HUES48 (cell line): ENCODE measurements around the gene ODAM.
"Not testable (repeated sequence)": the region's sequence is repeated elsewhere in the genome, so short reads cannot be mapped to it uniquely, and the experiment has no call there.

Experiments
- H3K27ac ChIP-seq: one replicate; pipeline ENCODE4 v1.7.0; 2013; ENCODE audit warnings: low read depth, low read length, inconsistent platforms
- H3K27me3 ChIP-seq: 2 replicates; pipeline ENCODE4 v1.6.1; 2013; ENCODE audit warnings: mild to moderate bottlenecking, low read length; ENCODE audit not compliant: control insufficient read depth, insufficient read depth
- H3K36me3 ChIP-seq: 2 replicates; pipeline ENCODE4 v1.6.1; 2013; ENCODE audit warnings: low read length; ENCODE audit not compliant: control insufficient read depth, insufficient read depth
- H3K4me1 ChIP-seq: 2 replicates; pipeline ENCODE4 v1.6.1; 2013; ENCODE audit warnings: mild to moderate bottlenecking, low read length; ENCODE audit not compliant: control insufficient read depth, insufficient read depth
- H3K4me3 ChIP-seq: 2 replicates; pipeline ENCODE4 v1.5.1; 2013; ENCODE audit warnings: mild to moderate bottlenecking, low read depth, low read length
- H3K9ac ChIP-seq: 2 replicates; pipeline ENCODE4 v1.6.1; 2013; ENCODE audit warnings: mild to moderate bottlenecking, low read depth, low read length, moderate library complexity
- H3K9me3 ChIP-seq: 2 replicates; pipeline ENCODE4 v1.6.1; 2013; ENCODE audit warnings: low read length; ENCODE audit not compliant: control insufficient read depth, insufficient read depth

Gene ODAM

DNA sequence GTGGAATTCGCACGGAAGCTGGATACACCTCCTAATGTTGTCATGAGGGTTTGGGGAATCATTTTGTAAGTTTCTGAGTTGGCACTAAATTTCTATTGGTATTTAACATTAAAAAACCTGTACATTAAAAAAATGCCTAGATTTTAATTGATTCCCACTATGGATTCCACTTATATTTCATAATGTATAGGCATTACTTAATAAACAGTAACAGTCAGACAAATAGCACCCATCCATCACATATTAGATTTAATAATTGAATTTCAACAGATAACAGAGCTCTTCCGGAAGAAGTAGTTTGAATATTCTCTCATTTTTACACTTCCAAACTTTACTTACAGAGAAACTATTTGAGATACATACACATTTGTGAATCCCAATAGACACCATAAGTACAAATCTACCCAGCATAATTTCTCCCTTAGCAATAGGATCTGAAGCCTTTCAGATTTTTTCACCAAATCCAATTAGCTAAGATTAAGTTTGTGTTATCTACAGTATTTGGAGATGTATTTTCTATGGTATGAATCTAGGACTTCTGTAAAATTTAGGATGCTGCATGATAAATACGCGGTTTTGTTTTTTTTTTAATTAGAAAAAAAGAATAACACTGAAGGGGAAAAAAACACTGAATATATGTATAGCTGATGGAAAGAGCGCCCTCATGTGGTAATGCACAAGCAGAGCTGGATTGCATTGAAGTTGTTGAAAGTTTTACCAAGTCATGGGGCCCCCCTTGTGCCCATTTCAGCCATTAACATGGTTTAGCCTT, 12.2 kb upstream of the ODAM start:
- Histone ChIP-seq H3K27ac (no peak overlapping the region), H3K36me3 (no peaks in the 10 kb centered on the region), H3K4me1 (no peaks in the 10 kb centered on the region), H3K4me3 (no peak overlapping the region), H3K9ac (no peak overlapping the region), H3K27me3 (no peaks in the 10 kb centered on the region), H3K9me3 (no peaks in the 10 kb centered on the region)

DNA sequence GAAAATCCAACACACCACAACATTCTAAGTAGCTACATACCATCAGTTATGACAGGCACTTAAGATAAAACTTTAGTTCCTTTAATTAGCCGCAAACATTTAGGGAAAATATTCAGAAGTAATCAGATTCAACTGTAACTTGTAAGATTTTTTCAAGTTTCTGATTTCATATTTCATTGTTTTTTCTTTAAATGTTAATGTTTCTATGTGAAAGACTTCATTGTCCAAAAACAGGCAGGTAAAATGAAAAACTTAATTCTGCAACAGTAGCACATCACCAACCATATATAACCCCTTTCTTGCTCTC, 11.6 kb upstream of the ODAM start:
- Histone ChIP-seq H3K27me3 (no peaks in the 10 kb centered on the region), H3K4me1 (no peaks in the 10 kb centered on the region), H3K36me3 (no peaks in the 10 kb centered on the region), H3K27ac (no peak overlapping the region), H3K9me3 (no peaks in the 10 kb centered on the region), H3K9ac (no peak overlapping the region), H3K4me3 (no peak overlapping the region)

DNA sequence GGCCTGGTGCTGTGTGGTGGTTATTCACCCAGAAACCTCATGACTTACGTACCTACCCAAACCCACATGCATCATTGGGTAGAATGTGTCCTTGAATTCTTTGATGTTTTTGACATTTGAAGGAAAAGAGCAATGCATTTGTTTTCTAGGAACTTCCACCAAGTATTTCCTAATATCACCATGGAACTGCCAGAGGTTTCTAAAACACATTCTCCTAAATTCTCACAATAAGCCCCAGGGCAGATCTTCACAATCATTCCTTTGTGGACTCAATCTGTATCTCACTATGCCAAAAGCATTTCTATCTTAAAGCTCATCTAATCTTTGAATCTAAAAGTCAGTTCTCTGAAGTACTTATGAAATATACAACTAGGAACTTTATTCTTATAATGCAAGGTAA, 8.3 kb upstream of the ODAM start:
- H3K36me3 ChIP-seq, result no peaks in the 10 kb centered on the region
- no peaks in the 10 kb centered on the region for H3K4me1 ChIP-seq
- H3K27me3 ChIP-seq, result no peaks in the 10 kb centered on the region
- no peak overlapping the region for H3K4me3 ChIP-seq
- H3K27ac ChIP-seq, result no peak overlapping the region
- no peaks in the 10 kb centered on the region for H3K9me3 ChIP-seq
- H3K9ac ChIP-seq, result no peak overlapping the region

DNA sequence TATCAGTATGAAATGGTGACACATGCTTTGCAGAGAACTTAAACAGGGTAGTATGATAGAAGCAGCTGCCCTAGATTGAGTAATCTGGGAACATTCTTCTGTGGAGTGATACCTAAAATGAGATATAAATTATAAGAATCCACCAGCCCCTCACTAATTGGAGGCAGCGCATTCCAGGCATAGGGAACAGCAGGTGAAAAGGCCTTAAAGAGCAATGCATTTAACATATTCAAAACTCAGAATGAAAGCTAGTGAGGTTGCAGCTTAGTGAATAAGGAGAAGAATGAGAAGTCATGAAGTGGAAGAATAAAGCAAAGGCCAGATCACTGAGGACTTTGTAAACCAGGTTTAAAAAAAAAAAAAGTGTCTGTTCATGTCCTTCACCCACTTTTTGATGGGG, 4.9 kb upstream of the ODAM start:
- Histone ChIP-seq H3K4me3 (no peak overlapping the region), H3K27me3 (no peaks in the 10 kb centered on the region), H3K4me1 (no peaks in the 10 kb centered on the region), H3K9ac (no peak overlapping the region), H3K9me3 (no peaks in the 10 kb centered on the region), H3K36me3 (no peaks in the 10 kb centered on the region), H3K27ac (no peak overlapping the region)

DNA sequence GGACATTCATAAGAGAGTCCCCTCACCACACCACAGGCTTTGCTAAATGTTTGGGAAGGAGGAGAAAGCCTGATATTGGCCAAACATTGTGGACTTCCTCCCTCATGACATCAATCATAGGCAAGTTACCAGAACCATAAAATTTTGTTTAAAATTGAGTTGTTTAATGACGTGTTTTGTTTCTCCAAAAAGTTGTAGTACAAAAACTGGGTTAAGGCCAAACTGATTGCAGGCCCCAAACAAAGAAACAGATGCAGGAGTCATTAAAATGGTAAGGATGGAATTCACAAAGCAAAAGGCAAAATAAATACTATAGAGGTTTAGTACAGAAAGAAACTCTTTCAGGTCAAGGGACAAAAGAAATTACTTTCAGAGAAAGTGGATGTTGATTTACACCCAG, 3.9 kb upstream of the ODAM start:
- Histone ChIP-seq H3K4me1 (no peaks in the 10 kb centered on the region), H3K9me3 (no peaks in the 10 kb centered on the region), H3K36me3 (no peaks in the 10 kb centered on the region), H3K27me3 (no peaks in the 10 kb centered on the region), H3K9ac (no peak overlapping the region), H3K27ac (no peak overlapping the region), H3K4me3 (no peak overlapping the region)

DNA sequence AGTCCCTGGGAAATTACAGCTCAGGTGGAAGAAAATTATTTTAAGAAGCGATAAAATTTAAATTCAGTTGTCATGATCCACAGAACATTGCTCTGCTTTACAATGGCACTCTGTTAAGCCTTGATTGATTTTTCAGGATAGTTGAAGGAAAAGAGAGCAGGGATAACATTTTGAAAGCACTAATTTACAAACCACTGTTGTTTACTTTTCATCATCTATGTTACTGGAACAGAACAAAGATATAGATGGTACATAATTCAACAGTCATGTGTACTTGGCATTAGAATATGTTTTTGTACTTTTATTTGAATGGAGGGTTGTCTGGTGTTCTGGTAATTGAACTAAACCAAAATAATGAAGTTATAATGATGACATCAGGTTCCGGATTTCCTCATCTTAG, 2.6 kb upstream of the ODAM start:
- Histone ChIP-seq H3K27me3 (no peaks in the 10 kb centered on the region), H3K27ac (no peak overlapping the region), H3K36me3 (no peaks in the 10 kb centered on the region), H3K4me1 (peaks cover 5% of the 10 kb centered on the region), H3K9me3 (no peaks in the 10 kb centered on the region), H3K9ac (no peak overlapping the region), H3K4me3 (no peak overlapping the region)

GRCh38 chr4:70196857-70197256, 1.3 kb downstream of the ODAM start:
- Histone ChIP-seq H3K27me3 (no peaks in the 10 kb centered on the region), H3K4me1 (peaks cover 9% of the 10 kb centered on the region), H3K9me3 (no peaks in the 10 kb centered on the region), H3K4me3 (no peak overlapping the region), H3K27ac (no peak overlapping the region), H3K9ac (no peak overlapping the region), H3K36me3 (no peaks in the 10 kb centered on the region)

DNA sequence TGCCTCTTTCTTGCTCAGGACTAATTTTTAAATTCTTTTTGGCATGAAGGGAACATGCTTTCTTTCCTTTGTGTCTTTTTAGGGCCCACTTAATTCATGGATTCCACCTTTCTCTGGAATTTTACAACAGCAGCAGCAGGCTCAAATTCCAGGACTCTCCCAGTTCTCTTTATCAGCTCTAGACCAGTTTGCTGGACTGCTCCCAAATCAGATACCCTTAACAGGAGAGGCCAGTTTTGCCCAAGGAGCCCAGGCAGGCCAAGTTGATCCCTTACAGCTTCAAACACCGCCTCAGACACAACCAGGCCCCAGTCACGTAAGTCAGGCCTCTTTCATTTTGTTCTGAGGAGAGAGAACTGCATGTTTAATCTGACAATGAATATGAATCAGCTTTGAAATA, 2.3 kb downstream of the ODAM start:
- H3K4me1 ChIP-seq, result peaks cover 9% of the 10 kb centered on the region
- no peaks in the 10 kb centered on the region for H3K9me3 ChIP-seq
- H3K27me3 ChIP-seq, result no peaks in the 10 kb centered on the region
- H3K36me3 ChIP-seq, result no peaks in the 10 kb centered on the region
- no peak overlapping the region for H3K27ac ChIP-seq
- H3K4me3 ChIP-seq, result no peak overlapping the region
- H3K9ac ChIP-seq, result no peak overlapping the region; the same call in 1 of the 2 replicates

GRCh38 chr4:70203601-70204000, 8.1 kb downstream of the ODAM start:
- Histone ChIP-seq H3K27ac (no peak overlapping the region), H3K4me1 (no peaks in the 10 kb centered on the region; the same call in 1 of the 2 replicates)

GRCh38 chr4:70212752-70213151, 17.2 kb downstream of the ODAM start:
- not testable (repeated sequence) for H3K9ac ChIP-seq, H3K9me3 ChIP-seq

More at GRCh38 chr4:70203601-70204000, 8.1 kb downstream of the ODAM start:
- Histone ChIP-seq H3K4me3 (no peak overlapping the region), H3K9me3 (no peaks in the 10 kb centered on the region), H3K9ac (no peak overlapping the region), H3K27me3 (no peaks in the 10 kb centered on the region), H3K36me3 (no peaks in the 10 kb centered on the region)

DNA sequence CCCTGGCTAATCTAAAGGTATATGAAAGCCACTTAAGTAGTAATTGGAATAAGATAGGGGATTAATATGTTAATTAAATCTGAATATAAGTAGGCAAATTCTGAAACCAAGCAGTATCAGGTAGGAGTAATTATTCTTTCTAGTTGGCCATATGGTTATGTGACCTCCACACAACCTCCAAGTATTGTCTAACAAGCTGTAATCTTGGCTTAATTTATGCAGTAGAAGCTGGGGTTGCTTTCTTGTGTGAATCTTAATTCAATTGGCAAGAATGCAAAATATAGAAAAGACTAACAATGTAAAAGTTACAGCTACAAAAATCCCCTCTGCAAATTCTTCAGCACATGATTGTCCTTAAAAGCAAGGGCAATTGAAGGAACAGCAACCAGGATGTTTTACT, 20.6 kb downstream of the ODAM start:
- not testable (repeated sequence) for H3K9me3 ChIP-seq, H3K27me3 ChIP-seq, H3K36me3 ChIP-seq, H3K9ac ChIP-seq, H3K4me3 ChIP-seq, H3K27ac ChIP-seq, H3K4me1 ChIP-seq

More at GRCh38 chr4:70212752-70213151, 17.2 kb downstream of the ODAM start:
- H3K4me3 ChIP-seq, H3K4me1 ChIP-seq, H3K36me3 ChIP-seq, H3K27ac ChIP-seq, H3K27me3 ChIP-seq: not testable (repeated sequence)

GRCh38 chr4:70216550-70216949, 21.0 kb downstream of the ODAM start:
- H3K4me3 ChIP-seq, H3K9ac ChIP-seq, H3K9me3 ChIP-seq, H3K4me1 ChIP-seq, H3K36me3 ChIP-seq, H3K27ac ChIP-seq, H3K27me3 ChIP-seq: not testable (repeated sequence)
